CD4-positive, alpha-beta T cell treated with Interleukin-6 at 100 ng/mL for 8 hours (primary cell): Measurements from ENCODE around the gene TEKTIP1.
"Not testable (repeated sequence)": the region's sequence is repeated elsewhere in the genome, so short reads cannot be mapped to it uniquely, and the experiment has no call there.

Experiments
- DNase-seq: peaks from one replicate; pipeline ENCODE4 v3.0.0-alpha.2; 2020; ENCODE audit warnings: mixed read lengths, low spot score

Gene TEKTIP1

DNA sequence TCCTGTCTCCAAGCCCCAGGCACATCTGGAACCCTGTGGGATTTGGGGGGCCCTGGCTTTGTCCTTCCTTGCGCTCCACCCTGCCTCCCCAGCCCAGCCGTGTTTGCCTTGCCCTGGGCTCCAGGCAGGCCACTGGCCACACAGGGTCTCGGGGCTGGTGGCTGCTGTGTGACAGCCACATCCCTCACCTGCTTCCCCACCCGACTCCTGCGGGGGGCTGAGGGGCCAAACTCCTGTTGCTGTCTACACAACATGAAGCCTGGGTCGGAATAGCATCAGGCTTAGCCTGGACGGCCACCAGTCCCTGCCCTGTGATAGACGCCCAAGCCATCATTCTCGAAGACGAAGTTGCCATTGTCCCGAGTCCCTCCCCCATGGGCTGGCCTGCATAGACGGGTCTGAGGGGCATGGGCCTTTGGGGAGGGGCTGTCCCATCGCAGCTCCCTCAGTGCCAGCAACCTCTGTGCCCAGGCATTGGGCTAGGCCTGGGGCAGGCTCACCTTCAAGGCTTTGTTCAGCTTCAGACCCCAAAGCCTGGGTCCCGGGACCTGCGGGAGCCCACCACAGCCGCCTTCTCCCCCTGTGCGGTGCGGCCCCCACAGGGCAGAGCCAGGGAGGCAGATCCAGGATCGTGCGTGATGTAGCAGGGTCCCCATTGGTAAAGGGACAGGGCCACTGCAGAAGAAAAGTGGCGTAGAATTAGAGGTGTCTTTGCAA is 15.5 kb upstream of the TEKTIP1 start:
- DNase-seq: no peak

DNA sequence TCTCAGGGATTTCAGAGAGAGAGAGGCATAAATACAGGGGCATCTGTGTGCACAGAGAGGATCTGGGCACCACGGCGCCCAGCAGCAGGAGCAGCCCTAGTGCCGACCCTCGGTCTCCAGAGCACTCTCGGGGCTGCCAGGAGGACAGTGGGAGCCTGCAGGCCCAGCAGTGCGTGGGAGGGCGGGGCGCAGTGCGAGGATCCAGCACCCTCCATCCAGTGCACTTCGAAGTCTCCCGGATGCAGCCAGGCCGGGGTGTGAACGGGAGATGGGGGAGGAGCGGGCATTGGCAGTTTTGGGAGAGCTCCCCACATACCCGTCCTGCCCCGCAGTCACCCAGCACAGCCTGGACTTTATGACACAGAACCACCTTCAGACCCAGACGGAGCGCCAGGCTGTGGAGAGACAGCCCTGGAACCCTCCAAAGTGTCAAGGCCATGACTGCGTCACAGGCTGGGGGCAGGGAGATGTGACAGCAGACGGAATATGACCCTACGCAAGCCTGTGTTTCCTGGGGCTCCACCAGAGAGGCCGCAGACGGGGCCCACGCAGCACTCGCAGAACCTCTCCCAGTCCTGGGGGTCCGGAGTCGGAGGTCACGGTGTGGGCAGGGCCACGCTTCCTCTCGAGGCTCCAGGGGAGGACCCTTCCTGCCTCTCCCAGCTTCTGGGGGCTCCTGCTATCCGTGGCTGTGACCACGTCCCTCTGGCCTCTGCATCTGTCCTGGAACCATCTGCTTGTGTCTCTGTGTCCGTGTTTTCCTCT is 14.7 kb upstream of the TEKTIP1 start:
- DNase-seq: no peak

DNA sequence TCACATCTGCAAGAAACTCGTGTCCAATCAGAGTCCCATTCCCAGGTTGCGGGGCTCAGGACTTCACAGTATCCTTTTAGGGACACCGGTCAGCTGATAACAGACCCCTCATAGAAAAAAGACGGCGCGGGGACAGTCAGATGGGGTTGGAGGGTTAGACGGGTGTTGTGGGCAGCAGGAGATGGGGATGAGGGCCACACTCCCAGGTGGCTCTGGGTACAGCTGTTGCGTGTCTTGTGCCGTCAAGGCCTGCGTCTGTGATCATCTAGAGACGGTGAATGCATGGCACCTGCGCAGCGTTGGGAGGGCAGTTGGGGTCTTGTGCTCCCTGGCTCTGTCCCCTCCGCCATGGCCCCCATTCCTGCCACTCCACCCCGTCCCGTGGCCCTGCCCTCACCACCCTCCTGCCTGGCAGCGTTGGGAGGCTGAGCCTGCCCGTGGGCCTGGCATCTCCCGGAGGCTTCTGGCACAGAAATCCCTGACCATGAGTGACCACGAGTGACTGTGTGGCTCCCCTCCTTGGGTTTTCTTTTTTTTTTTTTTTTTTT is 14.0 kb upstream of the TEKTIP1 start:
- no peak for DNase-seq

DNA sequence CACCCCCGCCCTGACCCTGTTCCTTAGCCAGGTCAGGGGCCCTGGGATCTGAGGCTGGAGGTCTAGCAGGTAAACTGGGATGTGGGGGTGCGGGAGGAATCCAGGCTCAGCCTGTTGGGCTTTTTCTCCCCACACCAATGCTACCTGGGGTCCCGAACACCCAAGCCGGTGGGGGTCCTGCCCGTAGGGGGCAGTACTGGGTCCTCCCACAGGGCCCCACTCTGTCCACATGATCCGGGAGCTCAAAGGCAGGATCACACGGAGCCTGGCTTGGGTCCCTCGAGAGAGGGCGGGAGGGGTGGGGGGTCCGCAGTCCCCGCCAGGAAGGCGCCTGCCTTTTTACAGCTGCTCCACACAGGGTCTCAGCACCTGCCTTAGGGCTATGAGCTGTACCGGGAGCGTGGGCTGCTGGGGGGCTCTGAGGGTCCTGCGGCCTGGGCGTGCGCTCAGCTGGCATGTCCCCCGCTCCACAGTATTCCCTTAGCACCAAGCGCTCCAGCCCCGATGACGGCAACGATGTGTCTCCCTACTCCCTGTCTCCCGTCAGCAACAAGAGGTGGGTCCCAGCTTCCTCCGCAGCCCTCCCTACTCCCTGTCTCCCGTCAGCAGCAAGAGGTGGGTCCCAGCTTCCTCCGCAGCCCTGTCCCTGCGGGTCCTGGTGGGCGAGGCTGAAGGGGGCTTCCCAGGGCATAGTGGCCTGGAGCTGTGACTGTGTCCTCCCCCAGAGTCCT is 12.3 kb upstream of the TEKTIP1 start:
- no peak for DNase-seq

DNA sequence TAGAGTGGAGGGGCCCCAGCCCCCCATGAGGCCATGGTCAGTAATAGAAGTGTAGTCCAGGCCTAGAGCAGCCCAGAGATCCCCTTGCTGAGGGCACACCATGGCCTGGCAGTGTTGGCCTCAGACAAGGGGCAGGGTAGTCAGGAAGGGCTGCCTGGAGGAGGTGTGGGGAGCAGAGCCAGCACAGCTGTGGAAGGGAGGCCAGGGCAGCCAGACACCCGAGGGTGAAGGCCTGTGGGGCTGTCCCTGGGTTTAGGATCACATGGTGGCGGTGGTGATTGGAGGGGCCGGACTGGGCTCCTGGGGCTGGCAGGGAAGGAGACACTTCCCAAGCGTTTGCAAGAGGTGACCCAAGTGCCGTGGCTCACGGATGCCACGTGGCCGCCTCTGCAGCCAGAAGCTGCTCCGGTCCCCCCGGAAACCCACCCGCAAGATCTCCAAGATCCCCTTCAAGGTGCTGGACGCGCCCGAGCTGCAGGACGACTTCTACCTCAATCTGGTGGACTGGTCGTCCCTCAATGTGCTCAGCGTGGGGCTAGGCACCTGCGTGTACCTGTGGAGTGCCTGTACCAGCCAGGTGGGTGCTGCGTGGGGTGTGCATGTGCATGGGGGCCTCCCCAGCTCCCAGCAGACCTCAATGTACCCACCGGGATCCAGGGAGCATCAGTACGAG is 11.6 kb upstream of the TEKTIP1 start:
- no peak for DNase-seq

DNA sequence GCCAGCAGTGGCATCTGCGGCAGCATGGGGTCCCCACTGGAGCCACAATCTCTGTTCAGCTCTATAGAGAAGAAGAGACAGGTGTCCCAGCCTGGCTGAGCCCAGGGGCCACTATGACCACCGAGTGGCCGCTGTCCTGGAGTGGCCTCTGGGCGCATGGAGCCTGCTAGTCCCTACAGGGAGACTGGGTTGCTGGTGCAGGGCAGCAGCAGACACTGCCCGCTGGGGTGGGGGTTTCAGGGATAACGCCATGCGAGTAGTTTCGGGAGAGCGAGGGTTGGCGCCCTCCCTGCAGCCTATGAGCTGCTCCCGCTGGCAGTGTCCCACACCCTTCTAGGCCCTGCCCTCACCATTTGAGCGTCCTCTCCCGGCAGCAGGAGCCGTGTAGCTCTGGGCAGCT is 10.9 kb upstream of the TEKTIP1 start:
- DNase-seq: no peak

DNA sequence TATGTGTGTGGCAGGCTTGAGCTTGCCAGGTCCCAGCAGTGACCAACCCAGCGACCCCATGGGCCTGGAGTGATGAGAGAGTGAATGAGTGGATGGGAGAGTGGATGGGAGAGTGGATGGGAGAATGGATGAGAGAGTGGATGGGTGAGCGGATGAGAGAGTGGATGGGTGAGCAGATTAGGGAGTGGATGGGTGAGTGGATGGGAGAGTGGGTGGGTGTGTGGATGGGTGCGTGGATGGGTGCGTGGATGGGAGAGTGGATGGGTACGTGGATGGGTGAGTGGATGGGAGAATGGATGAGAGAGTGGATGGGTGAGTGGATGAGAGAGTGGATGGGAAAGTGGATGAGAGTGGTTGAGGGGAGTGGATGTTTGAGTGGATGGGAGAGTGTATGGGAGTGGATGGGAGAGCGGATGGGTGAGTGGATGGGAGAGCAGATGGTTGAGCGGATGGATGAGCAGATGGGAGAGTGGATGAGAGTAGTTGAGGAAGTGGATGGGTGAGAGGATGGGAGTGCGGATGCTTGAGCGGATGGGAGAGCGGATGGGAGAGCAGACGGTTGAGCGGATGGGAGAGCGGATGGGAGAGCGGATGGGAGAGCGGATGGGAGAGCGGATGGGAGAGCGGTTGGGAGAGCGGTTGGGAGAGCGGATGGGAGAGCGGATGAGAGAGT is 10.3 kb upstream of the TEKTIP1 start:
- DNase-seq: no peak

DNA sequence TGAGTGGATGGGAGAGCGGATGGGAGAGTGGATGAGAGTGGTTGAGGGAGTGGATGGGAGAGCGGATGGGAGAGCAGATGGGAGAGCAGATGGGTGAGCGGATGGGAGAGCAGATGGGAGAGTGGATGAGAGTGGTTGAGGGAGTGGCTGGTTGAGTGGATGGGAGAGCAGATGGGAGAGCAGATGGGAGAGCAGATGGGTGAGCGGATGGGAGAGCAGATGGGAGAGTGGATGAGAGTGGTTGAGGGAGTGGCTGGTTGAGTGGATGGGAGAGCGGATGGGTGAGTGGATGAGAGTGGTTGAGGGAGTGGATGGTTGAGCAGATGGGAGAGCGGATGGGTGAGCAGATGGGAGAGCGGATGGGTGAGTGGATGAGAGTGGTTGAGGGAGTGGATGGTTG is 9.7 kb upstream of the TEKTIP1 start:
- DNase-seq: not testable (repeated sequence)

DNA sequence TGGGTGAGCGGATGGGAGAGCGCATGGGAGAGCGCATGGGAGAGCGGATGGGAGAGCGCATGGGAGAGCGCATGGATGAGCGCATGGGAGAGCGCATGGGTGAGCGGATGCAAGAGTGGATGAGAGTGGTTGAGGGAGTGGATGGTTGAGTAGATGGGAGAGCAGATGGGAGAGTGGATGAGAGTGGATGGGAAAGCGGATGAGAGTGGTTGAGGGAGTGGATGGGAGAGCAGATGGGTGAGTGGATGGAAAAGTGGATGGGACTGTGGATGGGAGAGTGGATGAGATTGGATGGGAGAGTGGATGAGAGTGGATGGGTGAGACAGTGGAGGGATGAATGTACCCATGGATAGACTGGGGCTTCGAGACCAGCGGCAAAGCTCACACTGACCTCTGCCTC is 8.6 kb upstream of the TEKTIP1 start:
- no peak for DNase-seq

DNA sequence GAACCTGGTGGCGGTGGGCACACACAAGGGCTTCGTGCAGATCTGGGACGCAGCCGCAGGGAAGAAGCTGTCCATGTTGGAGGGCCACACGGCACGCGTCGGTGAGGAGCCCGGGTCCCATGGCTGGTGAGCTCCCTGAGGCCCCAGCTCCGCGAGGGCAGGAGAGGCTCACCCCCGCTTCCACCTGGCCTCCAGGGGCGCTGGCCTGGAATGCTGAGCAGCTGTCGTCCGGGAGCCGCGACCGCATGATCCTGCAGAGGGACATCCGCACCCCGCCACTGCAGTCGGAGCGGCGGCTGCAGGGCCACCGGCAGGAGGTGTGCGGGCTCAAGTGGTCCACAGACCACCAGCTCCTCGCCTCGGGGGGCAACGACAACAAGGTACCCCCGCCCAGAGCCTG is 7.3 kb upstream of the TEKTIP1 start:
- no peak for DNase-seq

DNA sequence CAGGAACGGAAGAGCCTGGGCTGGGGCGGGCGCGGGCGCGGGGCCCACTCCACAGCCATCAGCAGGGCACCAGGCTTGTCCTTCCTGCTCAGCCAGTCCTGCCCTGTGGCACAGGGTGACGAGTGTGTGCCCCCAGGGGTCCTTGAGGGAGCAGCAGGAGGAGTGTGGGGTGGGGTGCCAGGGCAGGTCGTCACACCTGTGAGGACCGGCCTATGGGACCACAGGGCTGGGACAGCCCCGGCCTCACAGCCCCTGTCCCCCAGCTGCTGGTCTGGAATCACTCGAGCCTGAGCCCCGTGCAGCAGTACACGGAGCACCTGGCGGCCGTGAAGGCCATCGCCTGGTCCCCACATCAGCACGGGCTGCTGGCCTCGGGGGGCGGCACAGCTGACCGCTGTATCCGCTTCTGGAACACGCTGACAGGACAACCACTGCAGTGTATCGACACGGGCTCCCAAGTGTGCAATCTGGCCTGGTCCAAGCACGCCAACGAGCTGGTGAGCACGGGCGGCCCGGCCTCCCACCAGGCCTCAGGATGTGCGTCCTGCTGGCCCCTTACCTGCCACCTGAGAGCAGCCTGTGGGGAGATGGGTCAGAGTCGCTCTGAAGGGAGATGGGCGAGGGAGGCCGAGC is 6.7 kb upstream of the TEKTIP1 start:
- DNase-seq: no peak

DNA sequence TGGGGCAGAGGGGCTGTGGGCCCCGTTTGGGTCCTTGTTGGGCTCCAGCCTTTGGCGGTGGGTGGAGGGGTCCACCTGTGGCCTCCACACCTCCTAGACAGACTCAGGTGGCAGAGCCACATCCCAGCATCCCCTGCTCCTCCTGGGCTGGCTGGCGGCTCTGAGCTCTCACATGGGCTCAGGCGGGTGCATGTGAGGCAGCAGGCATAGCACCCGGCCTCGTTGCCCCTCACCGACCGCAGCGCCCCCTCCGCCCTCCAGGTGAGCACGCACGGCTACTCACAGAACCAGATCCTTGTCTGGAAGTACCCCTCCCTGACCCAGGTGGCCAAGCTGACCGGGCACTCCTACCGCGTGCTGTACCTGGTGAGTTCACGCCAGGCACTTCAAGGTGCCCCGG is 5.9 kb upstream of the TEKTIP1 start:
- no peak for DNase-seq

DNA sequence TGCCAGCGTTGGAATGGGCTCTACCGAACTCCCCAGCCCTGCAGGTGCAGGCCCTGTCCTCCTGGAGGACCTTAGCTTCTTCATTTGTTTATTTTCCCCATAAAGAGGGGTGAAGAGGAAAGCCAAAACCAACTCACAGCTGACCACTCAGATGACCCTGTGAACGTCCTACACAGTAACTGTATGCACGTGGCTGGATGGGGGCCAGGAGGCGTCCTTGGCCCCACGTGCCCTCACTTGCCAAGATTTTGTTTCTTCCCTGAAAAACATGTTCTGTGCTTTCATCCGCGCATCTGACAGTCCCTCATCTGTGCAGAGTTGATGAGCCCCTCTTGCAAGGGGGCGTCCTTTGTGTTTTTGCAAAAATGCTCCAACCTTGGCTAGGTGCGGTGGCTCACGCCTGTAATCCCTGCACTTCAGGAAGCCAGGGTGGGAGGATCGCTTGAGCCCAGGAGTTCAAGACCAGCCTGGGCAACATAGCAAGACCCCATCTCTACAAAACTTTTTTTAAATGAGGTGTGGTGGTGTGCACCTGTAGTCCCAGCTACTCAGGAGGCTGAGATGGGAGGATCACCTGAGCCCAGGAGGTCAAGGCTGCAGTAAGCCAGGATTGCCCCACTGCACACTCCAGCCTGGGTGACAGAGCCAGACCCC is 5.3 kb upstream of the TEKTIP1 start:
- DNase-seq: no peak

DNA sequence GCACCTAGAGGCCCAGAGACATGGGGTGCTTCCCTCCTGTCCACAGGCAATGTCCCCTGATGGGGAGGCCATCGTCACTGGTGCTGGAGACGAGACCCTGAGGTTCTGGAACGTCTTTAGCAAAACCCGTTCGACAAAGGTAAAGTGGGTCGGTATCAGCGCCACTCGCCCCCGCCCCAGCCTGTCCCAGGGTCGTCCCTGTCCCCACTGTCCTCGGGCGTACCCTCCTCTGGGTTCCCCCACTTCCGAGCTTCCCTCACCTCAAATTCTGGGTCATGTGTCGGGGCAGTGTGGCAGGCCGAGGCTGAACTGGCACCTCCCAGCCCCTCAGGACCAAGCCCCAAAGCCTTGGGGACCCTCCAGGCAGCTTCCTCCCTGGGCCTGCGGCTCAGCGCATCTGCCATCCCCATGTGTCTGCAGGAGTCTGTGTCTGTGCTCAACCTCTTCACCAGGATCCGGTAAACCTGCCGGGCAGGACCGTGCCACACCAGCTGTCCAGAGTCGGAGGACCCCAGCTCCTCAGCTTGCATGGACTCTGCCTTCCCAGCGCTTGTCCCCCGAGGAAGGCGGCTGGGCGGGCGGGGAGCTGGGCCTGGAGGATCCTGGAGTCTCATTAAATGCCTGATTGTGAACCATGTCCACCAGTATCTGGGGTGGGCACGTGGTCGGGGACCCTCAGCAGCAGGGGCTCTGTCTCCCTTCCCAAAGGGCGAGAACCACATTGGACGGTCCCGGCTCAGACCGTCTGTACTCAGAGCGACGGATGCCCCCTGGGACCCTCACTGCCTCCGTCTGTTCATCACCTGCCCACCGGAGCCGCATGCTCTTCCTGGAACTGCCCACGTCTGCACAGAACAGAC is 4.4 kb upstream of the TEKTIP1 start:
- no peak for DNase-seq

DNA sequence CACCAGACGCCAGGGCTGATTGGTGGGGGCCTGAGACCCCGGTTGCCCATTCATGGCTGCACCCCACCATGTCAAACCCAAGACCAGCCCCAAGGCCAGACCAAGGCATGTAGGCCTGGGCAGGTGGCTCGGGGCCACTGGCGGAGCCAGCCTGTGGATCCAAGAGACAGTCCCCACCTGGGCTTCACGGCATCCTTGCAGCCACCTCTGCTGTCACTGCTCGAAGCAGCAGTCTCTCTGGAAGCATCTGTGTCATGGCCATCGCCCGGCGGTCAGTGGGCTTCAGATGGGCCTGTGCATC is 3.8 kb upstream of the TEKTIP1 start:
- no peak for DNase-seq

DNA sequence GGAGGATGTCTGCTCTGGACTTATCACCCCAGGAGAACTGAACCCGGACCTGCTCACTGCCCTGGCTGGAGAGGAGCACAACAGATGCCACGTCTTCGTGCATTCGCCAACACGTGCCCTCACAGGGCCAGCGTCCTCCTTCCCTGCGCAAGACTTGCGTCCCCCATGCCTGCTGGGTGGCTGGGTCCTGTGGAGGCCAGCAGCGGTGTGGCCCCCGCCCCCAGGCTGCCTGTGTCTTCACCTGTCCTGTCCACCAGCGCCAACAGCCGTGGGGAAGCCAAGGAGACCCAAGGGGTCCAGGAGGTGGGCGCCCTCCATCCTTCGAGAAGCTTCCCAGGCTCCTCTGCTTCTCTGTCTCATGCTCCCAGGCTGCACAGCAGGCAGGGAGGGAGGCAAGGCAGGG is 3.4 kb upstream of the TEKTIP1 start:
- no peak for DNase-seq

DNA sequence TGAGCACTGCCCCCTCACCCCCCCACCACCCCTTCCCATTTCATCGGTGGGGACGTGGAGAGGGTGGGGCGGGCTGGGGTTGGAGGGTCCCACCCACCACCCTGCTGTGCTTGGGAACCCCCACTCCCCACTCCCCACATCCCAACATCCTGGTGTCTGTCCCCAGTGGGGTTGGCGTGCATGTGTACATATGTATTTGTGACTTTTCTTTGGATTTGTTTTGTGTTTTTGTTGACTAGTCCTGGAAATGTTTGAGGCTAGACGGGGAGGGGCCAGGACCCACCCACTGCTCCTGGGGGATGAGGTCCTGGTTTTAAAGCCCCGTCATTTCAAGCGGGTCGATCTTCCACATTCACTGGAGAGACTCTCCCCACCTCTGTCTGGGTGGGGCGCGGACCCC is 3.0 kb upstream of the TEKTIP1 start:
- DNase-seq: no peak

DNA sequence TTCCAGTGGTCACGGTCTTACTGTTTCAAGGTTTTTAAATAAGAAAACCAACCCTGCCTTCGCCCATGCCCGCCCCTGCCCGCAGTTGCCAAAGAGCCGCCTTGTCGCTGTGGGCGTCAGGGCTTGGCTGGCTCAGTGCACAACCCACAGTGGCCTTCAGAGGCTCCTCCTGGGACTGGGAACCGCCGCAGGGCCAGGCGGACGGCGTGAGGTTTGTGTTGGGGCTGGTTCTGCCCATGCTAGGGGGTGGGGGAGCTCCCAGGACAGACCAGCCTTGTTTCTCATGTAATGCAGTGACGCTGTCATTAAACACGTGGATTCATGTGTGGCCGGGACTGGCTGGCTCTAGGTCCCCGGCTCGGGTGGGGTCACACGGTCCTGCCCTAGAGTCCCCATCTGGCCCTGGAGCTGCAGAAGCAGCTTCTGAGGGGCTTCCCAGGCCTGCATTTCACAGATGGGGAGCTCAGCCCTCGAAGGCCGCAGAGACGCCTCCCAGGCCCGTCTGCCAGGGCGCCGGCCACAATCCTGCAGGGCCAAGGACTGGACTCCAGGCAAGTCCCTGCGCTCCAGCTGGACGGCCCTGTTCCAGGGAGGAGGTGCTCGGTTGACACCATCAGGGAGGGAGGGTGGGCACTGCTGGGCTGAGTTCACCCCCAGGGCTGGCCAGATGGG is 2.4 kb upstream of the TEKTIP1 start:
- no peak for DNase-seq

DNA sequence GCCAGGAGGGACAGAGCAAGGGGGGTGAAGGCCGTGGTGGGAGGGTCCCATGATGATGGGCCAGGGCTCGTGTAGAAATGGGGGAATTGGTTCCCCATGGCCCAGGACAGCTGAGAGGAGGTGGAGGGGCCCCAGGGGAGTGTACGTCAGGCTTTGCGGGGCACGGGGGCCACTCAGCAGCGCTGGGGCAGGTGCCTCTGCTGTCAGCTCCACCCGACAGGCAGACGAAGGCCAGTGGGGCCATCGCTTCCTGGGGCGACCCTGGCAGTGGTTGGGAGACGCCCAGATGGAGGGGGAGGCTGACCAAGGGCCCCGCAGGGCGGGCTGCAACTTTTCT is 1.9 kb upstream of the TEKTIP1 start:
- DNase-seq: no peak
